HG02852 (cell line): Measurements from ENCODE around the gene IFFO2.

ENCODE experiments used
- ATAC-seq: cut with Tn5 transposase; IDR thresholded peaks from one replicate; pipeline ENCODE4 v1.9.1; 2021; ENCODE audit warnings: mild to moderate bottlenecking, moderate library complexity; ENCODE audit not compliant: unreplicated experiment

Gene IFFO2

DNA sequence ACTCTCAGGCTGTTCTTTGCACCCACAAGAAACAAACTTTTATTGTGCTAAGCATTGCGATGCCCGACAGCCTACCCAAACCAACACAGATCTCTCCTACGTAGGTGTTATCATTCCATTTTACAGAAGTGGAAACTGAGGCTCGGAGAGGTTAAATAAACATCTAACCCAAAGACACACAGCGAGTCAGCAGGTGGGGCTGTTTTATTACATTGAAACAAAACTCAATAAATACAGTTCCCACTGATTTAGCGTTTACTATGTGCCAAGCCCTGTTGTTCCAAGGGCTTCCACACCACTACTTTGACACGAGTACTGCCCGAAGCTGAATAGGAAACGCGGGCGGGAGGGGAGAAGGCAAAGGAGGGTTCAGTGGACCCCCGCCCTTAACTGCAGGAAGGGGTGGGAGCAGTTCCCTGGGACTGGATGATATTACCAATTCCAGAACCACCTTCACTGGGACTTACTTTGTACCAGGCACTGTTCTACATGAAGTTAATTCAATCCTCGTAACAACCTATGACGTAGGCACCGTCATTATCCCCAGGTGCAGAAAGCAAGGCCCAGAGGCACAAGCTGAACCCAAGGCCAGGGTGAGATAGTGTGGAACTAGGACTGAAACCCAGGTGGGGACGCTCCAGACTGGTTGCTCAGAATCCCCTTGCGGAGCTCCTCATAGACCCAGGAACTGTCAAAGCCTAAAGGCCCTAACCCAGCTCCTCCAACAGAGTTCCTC lies 34.8 kb downstream of the IFFO2 start:
- ATAC-seq: no peak

- no peak for ATAC-seq
Measured at GRCh38 chr1:18920931-18921330, 35.5 kb downstream of the IFFO2 start.

- no peak for ATAC-seq
Measured at GRCh38 chr1:18919956-18920355, 36.5 kb downstream of the IFFO2 start.

- ATAC-seq: no peak
Measured at GRCh38 chr1:18919197-18919905, 37.1 kb downstream of the IFFO2 start.

DNA sequence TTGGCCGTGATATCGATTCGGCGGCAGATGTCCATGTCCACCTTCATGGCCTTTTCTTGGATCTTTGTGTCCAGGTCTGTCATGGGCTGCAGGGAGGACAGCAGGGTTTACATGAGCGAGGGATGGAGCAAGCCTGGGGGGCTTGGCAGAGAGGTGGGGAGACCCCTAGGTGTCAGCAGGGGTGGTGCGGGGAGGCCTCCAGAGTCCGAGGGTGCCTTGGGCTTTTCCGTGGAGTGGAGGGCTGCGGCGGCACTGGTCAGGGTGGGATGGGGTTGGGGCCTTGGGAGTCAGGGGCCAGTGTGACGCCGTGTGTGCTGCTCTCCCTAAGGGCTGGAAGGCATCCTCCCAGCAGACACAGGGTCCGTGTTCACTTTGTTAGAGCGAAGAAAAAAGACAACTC lies 38.1 kb downstream of the IFFO2 start:
- no peak for ATAC-seq

DNA sequence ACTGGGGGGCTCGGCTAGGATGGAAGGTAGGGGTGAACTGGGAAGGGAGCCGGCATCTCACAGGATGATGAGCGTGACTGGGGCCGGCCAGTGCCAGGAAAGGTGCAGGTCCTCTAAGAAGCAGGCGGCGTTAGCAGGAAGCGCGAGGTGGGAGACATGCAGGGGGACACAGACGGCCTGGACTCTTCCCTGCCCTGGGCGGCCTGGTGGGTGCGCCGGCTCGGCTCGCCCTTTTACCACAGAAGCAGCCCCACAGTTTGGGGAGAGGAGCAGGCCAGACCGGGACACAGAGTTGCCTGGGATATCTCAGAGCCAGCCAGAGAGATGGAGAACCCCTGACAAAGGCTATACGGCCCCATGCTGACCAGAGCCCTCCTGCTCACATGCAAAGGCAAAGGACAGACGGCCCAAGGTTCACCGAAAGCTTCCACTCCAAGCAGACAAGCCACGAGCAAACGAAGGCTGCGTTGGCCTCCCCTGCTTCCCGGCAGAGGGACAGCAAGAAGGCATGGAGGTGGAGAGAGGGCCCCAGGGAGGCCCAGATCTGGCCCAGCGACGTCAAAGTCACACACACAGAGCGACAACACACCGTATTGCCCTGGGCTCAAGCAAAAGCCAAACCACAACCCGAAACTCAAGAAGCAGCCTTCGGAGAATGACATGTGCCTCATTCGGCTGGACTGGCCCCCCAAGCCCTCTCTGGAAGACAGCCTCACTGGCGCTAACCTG lies 39.2 kb downstream of the IFFO2 start:
- ATAC-seq: no peak

DNA sequence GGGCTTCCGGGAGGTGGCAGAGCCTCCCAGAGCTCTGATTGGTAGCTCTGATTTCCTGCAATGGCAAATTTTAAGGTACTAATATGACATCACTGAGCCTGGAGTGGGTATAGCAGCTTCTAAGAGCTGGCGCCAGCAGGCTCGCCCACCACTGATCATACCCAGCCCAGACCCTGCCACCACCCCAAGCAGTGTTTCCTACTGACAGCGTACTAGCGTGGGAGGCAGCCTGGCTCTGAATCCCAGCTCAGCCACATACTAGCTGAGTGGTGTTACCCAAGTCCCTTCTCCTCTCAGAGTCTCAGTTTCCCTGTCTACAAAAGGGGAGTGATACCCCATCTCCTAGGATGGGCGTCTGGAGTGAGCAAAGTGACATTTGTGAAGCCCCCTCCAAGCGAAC lies 41.1 kb downstream of the IFFO2 start:
- ATAC-seq: no peak

- no peak for ATAC-seq
Measured at GRCh38 chr1:18913065-18913835, 43.2 kb downstream of the IFFO2 start.

DNA sequence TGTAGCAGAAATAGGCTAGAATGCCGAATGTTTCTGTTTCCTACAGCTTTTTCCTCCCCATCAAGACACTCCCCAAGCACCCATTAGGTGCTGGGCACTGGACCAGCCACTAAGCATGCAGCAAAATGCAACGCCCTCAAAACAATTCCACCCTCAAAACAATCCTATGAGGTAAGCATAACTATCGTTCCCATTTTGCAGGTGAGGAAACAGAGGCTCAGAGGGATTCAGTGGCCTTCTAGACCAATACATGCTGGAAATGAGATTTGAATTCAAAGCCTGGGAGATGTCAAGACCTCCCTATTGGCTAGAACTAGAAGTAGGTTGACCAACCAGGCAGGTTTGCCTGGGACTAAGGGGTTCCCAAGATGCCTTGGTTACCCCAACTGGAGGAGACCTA lies 43.9 kb downstream of the IFFO2 start:
- ATAC-seq: no peak

DNA sequence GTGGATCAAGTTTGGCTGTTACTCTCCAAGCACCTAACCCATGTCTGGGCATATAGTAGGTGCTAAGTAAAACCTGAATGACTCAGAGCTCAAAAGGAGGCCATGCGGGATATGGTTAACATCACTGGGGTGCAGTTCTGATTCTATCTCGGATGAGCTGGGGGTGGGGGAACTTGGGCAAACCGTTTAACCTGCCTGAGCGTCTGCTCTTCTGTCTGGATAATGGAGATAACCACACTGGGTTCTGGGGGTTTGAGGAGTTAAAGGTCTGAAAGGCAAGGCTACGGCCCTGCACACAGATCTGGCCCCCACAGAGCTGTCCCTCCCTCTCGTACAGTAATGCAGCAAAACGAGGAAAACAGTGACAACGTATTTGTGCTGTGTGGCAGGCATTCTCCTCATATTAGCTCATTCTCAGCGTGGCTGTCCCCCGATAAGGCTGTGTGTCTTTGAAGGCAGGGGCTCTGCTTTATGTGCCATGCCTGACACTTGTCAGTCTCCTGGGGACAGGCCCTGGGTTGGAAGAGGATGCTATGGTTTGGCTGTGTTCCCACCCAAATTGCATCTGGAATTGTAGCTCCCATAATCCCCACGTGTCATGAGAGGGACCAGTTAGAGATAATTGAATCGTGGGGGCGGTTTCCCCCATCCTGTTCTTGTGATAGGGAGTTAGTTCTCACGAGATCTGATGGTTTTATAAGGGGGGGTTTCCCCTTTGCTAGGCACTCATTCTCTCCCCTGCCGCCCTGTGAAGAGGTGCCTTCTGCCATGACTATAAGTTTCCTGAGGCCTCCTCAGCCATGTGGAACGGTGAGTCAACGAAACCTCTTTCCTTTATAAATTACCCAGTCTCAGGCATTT lies 47.3 kb downstream of the IFFO2 start:
- no peak for ATAC-seq

DNA sequence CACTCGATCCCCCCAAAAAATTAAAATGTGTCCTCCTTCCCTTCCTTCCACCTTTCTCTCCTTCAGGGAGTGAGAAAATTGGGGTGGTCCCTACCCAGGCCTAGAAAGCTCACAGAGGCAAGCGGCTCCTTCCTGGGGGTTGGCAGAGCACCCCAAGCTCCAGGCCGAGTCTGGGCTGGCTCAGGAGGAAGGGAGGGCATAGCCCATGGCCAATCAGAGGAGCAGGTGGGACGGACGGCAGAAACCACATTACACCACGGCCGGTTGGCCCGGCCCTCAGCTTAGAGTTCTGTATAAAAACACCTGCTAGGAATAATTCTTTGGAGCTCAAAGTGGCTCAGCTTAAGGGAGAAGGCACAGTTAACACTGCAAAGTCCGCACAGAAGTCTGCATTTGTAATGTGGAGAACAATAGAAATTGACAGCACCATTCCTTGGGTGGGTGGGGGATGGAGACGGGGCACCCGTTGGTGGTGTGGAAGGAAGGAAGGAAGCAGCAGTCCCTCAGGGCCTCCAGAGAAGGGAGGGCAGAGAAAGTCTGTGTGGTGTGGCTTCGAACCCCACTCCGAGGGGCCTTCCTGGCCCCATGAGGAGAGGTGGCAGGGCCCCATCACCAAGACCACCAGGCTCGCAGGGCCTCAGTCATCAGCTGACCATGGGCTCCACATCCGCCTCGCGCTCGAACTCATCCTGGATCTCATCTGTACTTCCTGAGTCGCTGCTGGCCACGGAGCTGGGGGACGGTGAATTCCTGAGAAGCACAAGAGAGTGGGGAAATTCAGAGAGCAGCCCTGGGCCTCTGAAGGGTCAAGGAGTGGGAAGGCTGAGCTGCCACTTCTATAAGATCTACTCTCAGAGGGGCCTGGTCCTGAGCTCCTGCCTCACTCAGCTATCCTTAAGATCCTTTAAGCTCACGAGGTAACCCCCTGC lies 48.3 kb downstream of the IFFO2 start:
- ATAC-seq: no peak

- ATAC-seq: no peak
Measured at GRCh38 chr1:18907021-18907916, 49.2 kb downstream of the IFFO2 start.

DNA sequence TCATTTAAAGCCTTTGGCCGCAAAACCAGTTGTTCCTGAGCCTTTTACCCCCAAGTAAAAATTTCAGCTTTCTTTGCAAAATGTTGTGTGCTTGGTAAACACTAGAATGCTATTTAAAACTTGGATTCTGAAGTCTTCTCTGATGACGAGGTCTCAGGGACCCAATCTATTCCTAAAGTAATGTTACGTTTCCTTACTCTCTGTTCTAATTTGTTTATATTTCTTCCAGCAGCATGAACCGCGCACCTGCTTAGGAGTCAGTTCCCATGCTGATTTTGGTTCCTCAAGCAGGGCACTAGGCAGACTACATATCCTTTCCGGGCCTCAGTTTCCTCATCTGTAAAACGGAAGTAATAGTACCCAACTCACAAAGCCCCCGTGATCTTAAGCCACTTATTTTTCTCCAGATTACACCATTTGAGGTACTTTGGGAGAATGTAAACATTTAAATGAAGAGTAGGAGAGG lies 53.2 kb downstream of the IFFO2 start:
- no peak for ATAC-seq

DNA sequence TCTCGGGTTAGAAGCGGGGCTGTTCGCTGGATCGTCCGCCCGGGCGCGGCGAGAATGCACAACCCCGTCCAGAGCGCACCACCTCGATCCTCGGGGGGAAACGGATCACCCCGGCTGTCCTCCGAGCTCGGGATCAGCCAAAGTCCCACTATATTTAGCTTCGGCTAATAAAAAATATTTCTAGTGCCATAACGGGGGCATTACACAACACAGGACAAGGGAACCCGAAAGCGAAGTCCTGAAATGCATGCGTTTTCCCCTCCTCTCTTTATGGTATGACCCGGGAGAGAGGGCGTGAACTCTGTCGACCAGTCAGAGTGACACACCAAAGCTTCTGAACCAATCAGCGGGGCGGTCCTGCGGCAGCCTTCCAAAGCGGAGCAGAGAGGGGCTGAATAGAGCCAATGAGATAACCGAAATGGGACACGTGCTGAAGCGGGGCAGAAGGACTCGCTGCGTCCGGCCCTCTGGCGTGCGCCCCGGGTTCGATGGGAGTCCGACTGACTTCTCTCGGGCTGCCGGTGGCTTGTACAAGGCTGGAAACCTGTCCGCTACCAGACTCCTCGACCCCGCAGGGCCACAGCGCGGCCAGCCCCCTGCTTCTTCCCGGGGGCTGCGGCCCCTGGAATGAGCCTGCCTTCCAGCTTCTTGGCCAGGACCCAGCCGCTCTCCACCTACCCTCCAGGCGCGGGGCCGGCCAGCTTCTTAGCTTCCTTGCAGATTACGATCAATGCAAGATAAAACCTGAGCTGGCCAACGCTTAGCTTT lies 53.8 kb downstream of the IFFO2 start, which contains the start of gene ALDH4A1:
ALDH4A1 (minus strand) TSS at position 33 of the 768 bp plus-strand sequence; CDS start at position 1, 32 bp downstream.
- peak; percentile 94 for ATAC-seq

DNA sequence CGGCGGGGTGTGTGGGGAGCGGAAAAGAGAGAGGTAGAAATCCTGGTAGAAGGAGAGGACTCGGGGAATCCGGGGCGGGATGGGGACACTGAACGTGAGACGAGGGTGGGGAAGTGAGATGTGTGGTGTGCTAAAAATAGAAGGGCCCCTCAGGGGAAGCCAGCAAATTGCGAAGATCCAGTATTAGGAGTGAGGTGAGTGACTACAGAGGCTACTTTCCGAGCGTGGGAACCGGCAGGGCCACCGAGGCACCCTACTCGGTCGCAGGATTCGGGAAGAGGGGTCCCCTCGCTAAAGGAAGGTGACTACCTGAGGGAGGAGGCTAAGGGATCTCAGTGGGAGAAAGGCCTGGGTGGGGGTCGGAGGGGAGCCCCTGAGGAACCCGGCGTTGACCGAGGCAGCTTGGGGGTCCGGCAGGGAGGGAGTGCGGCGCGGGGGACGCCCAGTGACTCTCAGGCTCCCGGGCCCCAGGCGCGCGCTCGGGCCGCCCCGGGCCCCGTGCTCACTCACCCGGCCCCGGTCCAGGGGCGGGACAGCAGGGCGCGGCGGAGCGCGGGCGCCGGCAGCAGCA lies 54.4 kb downstream of the IFFO2 start:
- ATAC-seq: no peak

- no peak for ATAC-seq
Measured at GRCh38 chr1:18901147-18901951, 55.1 kb downstream of the IFFO2 start.
